Nephron (organoid): Measurements from ENCODE around the gene PCDHGA12.
"Not testable (repeated sequence)": the region's sequence is repeated elsewhere in the genome, so short reads cannot be mapped to it uniquely, and the experiment has no call there.

ENCODE experiments used
- H3K27ac Mint-ChIP-seq, 3 experiments: 2 replicates each; pipeline ENCODE4 v1.8.0; 2020; ENCODE audit warnings: mixed read lengths in 3 of 3, mild to moderate bottlenecking in 2 of 3, moderate library complexity in 1 of 3
- H3K27me3 Mint-ChIP-seq: 2 replicates; pipeline ENCODE4 v1.8.0; 2021; ENCODE audit warnings: low read depth, mild to moderate bottlenecking, moderate library complexity, mixed read lengths
- H3K36me3 Mint-ChIP-seq: 2 replicates; pipeline ENCODE4 v1.8.0; 2020; ENCODE audit warnings: low read depth, mixed read lengths
- H3K4me1 Mint-ChIP-seq: 2 replicates; pipeline ENCODE4 v1.8.0; 2020; ENCODE audit warnings: mixed read lengths
- H3K4me3 Mint-ChIP-seq, 3 experiments: 2 replicates each; pipeline ENCODE4 v1.8.0; 2020; ENCODE audit warnings: mild to moderate bottlenecking in 3 of 3, mixed read lengths in 3 of 3, moderate library complexity in 2 of 3
- H3K9me3 Mint-ChIP-seq: 2 replicates; pipeline ENCODE4 v1.8.0; 2020; ENCODE audit warnings: mixed read lengths
- TF ChIP-seq, protein P1 (sequence below), 3 experiments: fragments of 200-600 bp; sonication (generic); IDR thresholded peaks; one replicate each; pipeline ENCODE4 v1.5.0; 2021; ENCODE audit warnings: antibody characterized with exemption in 3 of 3; ENCODE audit not compliant: unreplicated experiment in 3 of 3

The PCDHGA12 gene

DNA sequence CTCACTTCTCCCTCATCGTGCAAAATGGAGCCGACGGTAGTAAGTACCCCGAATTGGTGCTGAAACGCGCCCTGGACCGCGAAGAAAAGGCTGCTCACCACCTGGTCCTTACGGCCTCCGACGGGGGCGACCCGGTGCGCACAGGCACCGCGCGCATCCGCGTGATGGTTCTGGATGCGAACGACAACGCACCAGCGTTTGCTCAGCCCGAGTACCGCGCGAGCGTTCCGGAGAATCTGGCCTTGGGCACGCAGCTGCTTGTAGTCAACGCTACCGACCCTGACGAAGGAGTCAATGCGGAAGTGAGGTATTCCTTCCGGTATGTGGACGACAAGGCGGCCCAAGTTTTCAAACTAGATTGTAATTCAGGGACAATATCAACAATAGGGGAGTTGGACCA lies 979 bp downstream of the PCDHGA12 start:
- H3K9me3 Mint-ChIP-seq, result peaks cover 79% of the 10 kb centered on the region
- H3K4me3 Mint-ChIP-seq, result no peak overlapping the region
- no peaks in the 10 kb centered on the region for H3K4me1 Mint-ChIP-seq
- peaks cover 4% of the 10 kb centered on the region for H3K27me3 Mint-ChIP-seq
- H3K27ac Mint-ChIP-seq, result no peak overlapping the region
- peaks cover 99% of the 10 kb centered on the region for H3K36me3 Mint-ChIP-seq
- TF ChIP-seq, protein P1, sequence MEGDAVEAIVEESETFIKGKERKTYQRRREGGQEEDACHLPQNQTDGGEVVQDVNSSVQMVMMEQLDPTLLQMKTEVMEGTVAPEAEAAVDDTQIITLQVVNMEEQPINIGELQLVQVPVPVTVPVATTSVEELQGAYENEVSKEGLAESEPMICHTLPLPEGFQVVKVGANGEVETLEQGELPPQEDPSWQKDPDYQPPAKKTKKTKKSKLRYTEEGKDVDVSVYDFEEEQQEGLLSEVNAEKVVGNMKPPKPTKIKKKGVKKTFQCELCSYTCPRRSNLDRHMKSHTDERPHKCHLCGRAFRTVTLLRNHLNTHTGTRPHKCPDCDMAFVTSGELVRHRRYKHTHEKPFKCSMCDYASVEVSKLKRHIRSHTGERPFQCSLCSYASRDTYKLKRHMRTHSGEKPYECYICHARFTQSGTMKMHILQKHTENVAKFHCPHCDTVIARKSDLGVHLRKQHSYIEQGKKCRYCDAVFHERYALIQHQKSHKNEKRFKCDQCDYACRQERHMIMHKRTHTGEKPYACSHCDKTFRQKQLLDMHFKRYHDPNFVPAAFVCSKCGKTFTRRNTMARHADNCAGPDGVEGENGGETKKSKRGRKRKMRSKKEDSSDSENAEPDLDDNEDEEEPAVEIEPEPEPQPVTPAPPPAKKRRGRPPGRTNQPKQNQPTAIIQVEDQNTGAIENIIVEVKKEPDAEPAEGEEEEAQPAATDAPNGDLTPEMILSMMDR (IDR thresholded peaks at IDR 0.05; ENCODE audit: unreplicated experiment in 3 of 3), result no peak

DNA sequence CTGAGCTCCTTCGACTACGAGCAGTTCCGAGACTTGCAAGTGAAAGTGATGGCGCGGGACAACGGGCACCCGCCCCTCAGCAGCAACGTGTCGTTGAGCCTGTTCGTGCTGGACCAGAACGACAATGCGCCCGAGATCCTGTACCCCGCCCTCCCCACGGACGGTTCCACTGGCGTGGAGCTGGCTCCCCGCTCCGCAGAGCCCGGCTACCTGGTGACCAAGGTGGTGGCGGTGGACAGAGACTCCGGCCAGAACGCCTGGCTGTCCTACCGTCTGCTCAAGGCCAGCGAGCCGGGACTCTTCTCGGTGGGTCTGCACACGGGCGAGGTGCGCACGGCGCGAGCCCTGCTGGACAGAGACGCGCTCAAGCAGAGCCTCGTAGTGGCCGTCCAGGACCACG lies 2.0 kb downstream of the PCDHGA12 start:
- not testable (repeated sequence) for H3K4me1 Mint-ChIP-seq, H3K4me3 Mint-ChIP-seq, H3K27ac Mint-ChIP-seq, H3K27me3 Mint-ChIP-seq
- H3K9me3 Mint-ChIP-seq, result peaks cover 79% of the 10 kb centered on the region
- peaks cover 99% of the 10 kb centered on the region for H3K36me3 Mint-ChIP-seq

DNA sequence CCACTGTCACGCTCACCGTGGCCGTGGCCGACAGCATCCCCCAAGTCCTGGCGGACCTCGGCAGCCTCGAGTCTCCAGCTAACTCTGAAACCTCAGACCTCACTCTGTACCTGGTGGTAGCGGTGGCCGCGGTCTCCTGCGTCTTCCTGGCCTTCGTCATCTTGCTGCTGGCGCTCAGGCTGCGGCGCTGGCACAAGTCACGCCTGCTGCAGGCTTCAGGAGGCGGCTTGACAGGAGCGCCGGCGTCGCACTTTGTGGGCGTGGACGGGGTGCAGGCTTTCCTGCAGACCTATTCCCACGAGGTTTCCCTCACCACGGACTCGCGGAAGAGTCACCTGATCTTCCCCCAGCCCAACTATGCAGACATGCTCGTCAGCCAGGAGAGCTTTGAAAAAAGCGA lies 2.4 kb downstream of the PCDHGA12 start:
- peaks cover 78% of the 10 kb centered on the region for H3K9me3 Mint-ChIP-seq
- H3K27me3 Mint-ChIP-seq, H3K27ac Mint-ChIP-seq, H3K4me3 Mint-ChIP-seq, H3K4me1 Mint-ChIP-seq: not testable (repeated sequence)
- H3K36me3 Mint-ChIP-seq, result peaks cover 99% of the 10 kb centered on the region

DNA sequence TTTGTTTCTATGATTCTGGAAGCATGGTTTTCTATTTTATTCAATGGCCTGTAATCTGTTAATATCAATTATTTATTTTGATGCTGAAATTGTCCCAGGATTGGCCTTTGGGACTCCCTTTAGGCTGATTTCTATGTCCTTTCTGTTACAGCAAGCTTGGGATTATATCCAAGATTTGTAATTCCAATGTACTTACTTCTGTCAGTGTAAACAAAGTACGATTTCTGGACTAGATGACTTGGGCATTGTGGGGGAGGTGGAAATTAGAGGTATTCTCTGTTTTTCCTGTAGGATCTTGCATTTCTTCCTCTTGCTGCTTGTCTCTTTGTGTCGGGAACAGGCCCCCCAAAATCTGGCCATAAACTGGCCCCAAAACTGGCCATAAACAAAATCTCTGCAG lies 3.7 kb downstream of the PCDHGA12 start:
- Mint-ChIP-seq H3K4me3 (no peak overlapping the region), H3K36me3 (peaks cover 95% of the 10 kb centered on the region), H3K27ac (no peak overlapping the region), H3K4me1 (no peaks in the 10 kb centered on the region), H3K9me3 (peaks cover 76% of the 10 kb centered on the region), H3K27me3 (no peaks in the 10 kb centered on the region)
- TF ChIP-seq, protein P1 (IDR thresholded peaks at IDR 0.05; ENCODE audit: unreplicated experiment in 3 of 3), result no peak

DNA sequence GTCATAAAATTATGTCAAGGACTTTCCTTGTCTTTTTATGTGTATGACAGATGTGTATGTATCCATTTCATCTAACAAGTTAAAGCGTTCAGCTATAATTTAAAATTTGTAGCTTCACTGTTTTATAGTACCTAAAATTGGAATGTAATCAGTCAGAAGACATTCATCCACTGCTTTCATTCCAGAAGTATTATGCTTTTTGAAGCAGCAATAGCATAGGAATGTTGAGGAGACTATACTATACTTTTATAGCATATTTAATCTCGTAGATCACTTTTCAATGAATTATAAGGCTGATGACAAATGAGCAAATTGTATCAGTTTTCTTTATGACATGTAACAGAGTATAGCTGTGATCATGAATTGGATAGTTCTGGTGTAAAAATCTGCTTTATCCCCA lies 6.9 kb downstream of the PCDHGA12 start:
- H3K4me3 Mint-ChIP-seq, result no peak overlapping the region
- H3K27ac Mint-ChIP-seq, result no peak overlapping the region
- no peaks in the 10 kb centered on the region for H3K4me1 Mint-ChIP-seq
- H3K9me3 Mint-ChIP-seq, result peaks cover 83% of the 10 kb centered on the region
- TF ChIP-seq, protein P1 (IDR thresholded peaks at IDR 0.05; ENCODE audit: unreplicated experiment in 3 of 3), result no peak
- H3K36me3 Mint-ChIP-seq, result peaks cover 93% of the 10 kb centered on the region
- H3K27me3 Mint-ChIP-seq, result no peaks in the 10 kb centered on the region

DNA sequence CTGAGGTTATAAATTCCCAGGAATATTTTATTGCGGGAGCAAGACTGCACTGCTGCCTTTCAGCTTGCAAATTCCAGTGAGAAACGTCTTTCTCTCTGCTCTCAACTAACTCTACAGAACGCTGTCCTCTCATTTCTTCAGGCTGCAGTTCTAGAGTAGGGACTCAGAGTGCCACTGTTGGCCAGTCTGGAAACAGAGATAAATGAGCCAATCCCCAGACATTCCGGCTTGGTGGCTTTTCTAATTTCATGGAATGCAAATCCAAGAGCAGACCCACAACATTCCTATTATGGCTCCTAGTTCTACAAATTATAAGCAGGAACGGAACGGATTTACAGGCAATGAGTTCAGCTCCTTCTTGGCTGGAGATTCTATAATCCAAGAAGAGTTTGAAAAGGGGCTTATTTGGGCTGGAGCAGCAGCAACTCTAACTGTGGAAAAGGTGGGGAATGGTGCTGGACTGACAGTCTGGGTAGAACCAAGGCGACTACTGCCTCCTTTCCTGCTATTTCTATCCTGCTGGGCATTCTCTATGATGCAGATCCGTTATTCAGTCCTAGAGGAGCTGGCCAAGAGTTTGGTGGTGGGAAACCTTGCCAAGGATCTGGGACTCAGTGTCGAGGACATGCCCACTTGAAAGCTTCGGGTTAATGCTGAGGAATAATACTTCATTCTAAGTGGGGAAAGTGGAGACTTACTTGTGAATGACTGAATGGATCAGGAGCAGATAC lies 9.3 kb downstream of the PCDHGA12 start:
- Mint-ChIP-seq H3K27ac (no peak overlapping the region), H3K9me3 (peaks cover 87% of the 10 kb centered on the region), H3K36me3 (peaks cover 92% of the 10 kb centered on the region), H3K4me3 (no peak overlapping the region), H3K27me3 (no peaks in the 10 kb centered on the region), H3K4me1 (no peaks in the 10 kb centered on the region)
- TF ChIP-seq, protein P1 (IDR thresholded peaks at IDR 0.05; ENCODE audit: unreplicated experiment in 3 of 3), result no peak

DNA sequence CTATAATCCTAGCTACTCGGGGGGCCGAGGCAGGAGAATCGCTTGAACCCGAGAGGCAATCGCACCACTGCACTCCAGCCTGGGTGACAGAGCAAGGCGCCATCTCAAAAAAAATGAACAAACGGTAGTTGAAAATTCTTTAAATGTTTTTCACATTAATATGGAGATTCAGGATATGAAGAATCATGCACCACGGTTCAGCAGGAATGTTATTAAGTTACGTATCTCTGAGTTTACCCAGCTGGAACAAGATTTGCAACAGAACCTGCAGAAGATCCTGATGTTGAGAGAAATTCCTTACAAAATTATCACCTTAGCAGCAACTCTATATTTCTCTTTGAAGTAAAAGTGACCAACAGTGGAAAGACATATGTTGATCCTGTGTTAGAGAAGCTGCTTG lies 10.0 kb downstream of the PCDHGA12 start:
- H3K4me1 Mint-ChIP-seq, result no peaks in the 10 kb centered on the region
- no peaks in the 10 kb centered on the region for H3K27me3 Mint-ChIP-seq
- no peak overlapping the region for H3K4me3 Mint-ChIP-seq

More for the DNA sequence above, 10.0 kb downstream of the PCDHGA12 start:
- H3K36me3 Mint-ChIP-seq, result peaks cover 91% of the 10 kb centered on the region
- no peak overlapping the region for H3K27ac Mint-ChIP-seq
- H3K9me3 Mint-ChIP-seq, result peaks cover 85% of the 10 kb centered on the region
- TF ChIP-seq, protein P1 (IDR thresholded peaks at IDR 0.05; ENCODE audit: unreplicated experiment in 3 of 3), result no peak
